IPS-18a (cell line): ENCODE measurements around the gene FCF1.

Experiments used
- H3K27ac ChIP-seq: one replicate; pipeline ENCODE4 v1.5.1; 2013; ENCODE audit warnings: low read length
- H3K27me3 ChIP-seq: one replicate; pipeline ENCODE4 v1.6.1; 2013; ENCODE audit warnings: mild to moderate bottlenecking, low read length; ENCODE audit not compliant: control insufficient read depth, insufficient read depth
- H3K36me3 ChIP-seq: one replicate; pipeline ENCODE4 v1.6.1; 2013; ENCODE audit warnings: low read depth, low read length; ENCODE audit not compliant: control insufficient read depth
- H3K4me1 ChIP-seq: one replicate; pipeline ENCODE4 v1.6.1; 2013; ENCODE audit warnings: low read depth, low read length; ENCODE audit not compliant: control insufficient read depth
- H3K4me3 ChIP-seq: one replicate; pipeline ENCODE4 v1.5.1; 2013; ENCODE audit warnings: low read length
- H3K9ac ChIP-seq: one replicate; pipeline ENCODE4 v1.6.1; 2013; ENCODE audit warnings: mild to moderate bottlenecking, low read length, moderate library complexity
- H3K9me3 ChIP-seq: one replicate; pipeline ENCODE4 v1.6.1; 2013; ENCODE audit warnings: low read depth, low read length; ENCODE audit not compliant: control insufficient read depth

FCF1 gene

DNA sequence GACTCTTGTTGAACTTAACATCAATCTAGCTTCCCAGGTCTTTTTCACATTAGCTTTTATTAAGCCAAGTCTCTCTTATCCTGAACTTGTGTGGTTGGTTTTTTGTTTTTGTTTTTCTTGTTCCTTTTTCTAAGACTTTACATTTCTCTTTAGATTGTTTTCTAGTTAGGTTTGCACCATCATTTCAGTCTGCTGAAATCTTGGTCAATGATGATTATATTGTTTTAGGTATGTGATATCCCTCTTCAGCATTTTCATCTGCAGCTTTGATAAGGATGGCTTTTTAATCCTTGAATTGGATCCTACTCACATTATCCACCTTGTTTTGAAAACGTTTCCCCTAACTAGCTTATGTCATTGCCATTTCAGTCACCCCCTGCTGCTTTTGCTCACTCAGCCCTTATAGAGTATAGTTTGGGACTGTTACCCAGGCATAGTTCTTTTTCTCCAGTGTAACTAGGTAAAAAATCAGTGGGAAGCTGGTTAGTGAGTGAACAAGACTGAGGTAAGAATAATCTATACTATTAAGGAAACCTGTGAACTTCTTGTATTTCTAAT is 72.2 kb downstream of the FCF1 start:
- Histone ChIP-seq H3K9ac (no peak overlapping the region), H3K36me3 (peaks cover 71% of the 10 kb centered on the region), H3K9me3 (no peaks in the 10 kb centered on the region), H3K27me3 (no peaks in the 10 kb centered on the region), H3K4me3 (no peak overlapping the region), H3K27ac (no peak overlapping the region), H3K4me1 (no peaks in the 10 kb centered on the region)

DNA sequence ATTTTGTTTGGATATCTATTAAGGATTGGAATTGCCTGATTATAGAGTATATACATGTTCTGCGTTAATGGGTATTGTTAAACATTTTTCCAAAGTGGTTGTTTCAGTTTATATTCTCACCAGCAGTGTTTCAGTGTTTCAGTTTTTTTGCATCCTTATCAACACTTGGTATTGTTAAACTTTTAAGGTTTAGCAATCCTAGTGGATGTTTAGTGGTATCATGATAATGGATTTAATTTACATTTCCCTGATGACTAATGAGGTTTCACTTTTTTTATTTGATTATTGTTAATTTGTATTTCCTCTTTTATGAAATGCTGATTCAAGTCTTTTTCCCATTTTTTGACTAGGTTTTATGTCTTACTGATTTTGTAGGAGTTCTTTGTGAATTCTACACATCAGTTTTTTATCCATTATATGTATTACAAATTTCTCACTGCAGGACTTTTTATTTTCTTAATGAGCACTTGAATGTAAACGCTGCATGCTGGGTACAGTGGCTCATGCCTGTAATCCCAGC is 73.9 kb downstream of the FCF1 start:
- peaks cover 54% of the 10 kb centered on the region for H3K36me3 ChIP-seq

More for the DNA sequence above, 73.9 kb downstream of the FCF1 start:
- H3K9me3 ChIP-seq: no peaks in the 10 kb centered on the region
- no peak overlapping the region for H3K27ac ChIP-seq
- no peaks in the 10 kb centered on the region for H3K27me3 ChIP-seq
- peaks cover 6% of the 10 kb centered on the region for H3K4me1 ChIP-seq
- H3K9ac ChIP-seq: no peak overlapping the region
- H3K4me3 ChIP-seq: no peak overlapping the region
